Measurements from ENCODE around the gene SUPT6H.

DNA sequence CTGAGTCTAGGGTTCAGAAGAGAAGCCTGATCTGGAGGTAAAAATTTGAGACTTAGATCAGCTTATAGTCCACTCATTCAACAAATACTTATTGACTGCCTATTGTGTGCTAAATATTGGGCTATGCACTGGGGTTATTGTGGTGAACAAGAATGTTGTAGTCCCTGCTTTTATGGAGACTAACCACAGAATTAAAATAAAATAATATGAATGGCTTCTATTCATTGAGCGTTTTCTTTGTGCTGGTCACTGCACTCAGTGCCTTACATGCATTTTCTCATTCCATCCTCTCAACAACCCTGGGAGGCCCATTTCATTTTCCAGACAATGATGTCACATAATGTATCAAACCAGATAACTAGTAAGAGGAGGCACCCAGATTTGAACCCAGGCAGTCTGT, 71.3 kb downstream of the SUPT6H start:
- TF ChIP-seq CTCF (IDR thresholded peaks at IDR 0.05) (no peak), POLR2A (IDR thresholded peaks at IDR 0.05) (no peak)
